HepG2 (cell line): ENCODE results near the gene UPF3B.

Experiments used
- AFF4 ChIP-seq: sonication (generic); formaldehyde crosslinking; IDR thresholded peaks from 2 replicates; pipeline ENCODE4 v1.4.0; 2020; ENCODE audit warnings: missing genetic modification reagents
- CCDC6 ChIP-seq: sonication (generic); formaldehyde crosslinking; IDR thresholded peaks from 2 replicates; pipeline ENCODE4 v1.8.1; 2022; ENCODE audit warnings: mild to moderate bottlenecking, missing genetic modification reagents, moderate library complexity
- CREB1 ChIP-seq, 2 experiments: fragments of 450-650 bp in 1 of 2; IDR thresholded peaks; 2 replicates each; pipeline ENCODE4 v1.6.1; 2016 to 2017; ENCODE audit warnings: control low read depth in 1 of 2, mild to moderate bottlenecking in 1 of 2, missing compliant biosample characterization in 1 of 2, missing genetic modification characterization in 1 of 2
- EZH2 ChIP-seq: conservative IDR thresholded peaks from 2 replicates; pipeline ENCODE4 v1.6.1; 2012; ENCODE audit warnings: mild to moderate bottlenecking, low read depth, low read length, moderate library complexity
- HMG20B ChIP-seq: conservative IDR thresholded peaks from 2 replicates; pipeline ENCODE4 v1.6.1; 2016; ENCODE audit warnings: missing genetic modification reagents, missing compliant biosample characterization
- POLR2A ChIP-seq, 2 experiments: IDR thresholded peaks; 2 replicates each; pipeline ENCODE4 v1.6.1; 2011; ENCODE audit warnings: low read depth in 2 of 2, low read length in 2 of 2, mild to moderate bottlenecking in 1 of 2, moderate library complexity in 1 of 2; ENCODE audit not compliant: insufficient read depth in 1 of 2
- POLR2G ChIP-seq: fragments of 200-400 bp; formaldehyde crosslinking; IDR thresholded peaks from 2 replicates; pipeline ENCODE4 v1.6.1; 2018; ENCODE audit warnings: mild to moderate bottlenecking, low read depth, low read length, moderate library complexity
- ZNF274 ChIP-seq: sonication (generic); formaldehyde crosslinking; IDR thresholded peaks from 2 replicates; pipeline ENCODE4 v1.5.1; 2020; ENCODE audit warnings: mild to moderate bottlenecking, missing genetic modification reagents
- ZNF749 ChIP-seq: sonication (generic); formaldehyde crosslinking; IDR thresholded peaks from 2 replicates; pipeline ENCODE4 v1.8.0; 2022; ENCODE audit warnings: mild to moderate bottlenecking, missing genetic modification reagents, moderate library complexity, borderline replicate concordance
- TF ChIP-seq, protein P1 (sequence below): sonication (generic); formaldehyde crosslinking; IDR thresholded peaks from 2 replicates; pipeline ENCODE4 v1.5.0; 2020; ENCODE audit warnings: mild to moderate bottlenecking, missing genetic modification reagents, moderate library complexity
- TF ChIP-seq, protein P2 (sequence below): sonication (generic); formaldehyde crosslinking; IDR thresholded peaks from 2 replicates; pipeline ENCODE4 v1.4.0; 2020; ENCODE audit warnings: missing genetic modification reagents

GRCh38 chrX:119900976-119901375 lies 48.2 kb upstream of the UPF3B start:
- TF ChIP-seq CCDC6 (CRISPR knock-in tag) (no peak), ZNF749 (no peak), AFF4 (CRISPR knock-in tag) (no peak), POLR2A (IDR thresholded peaks at IDR 0.05; ENCODE audit: insufficient read depth in 1 of 2, low read depth in 2 of 2, low read length in 2 of 2) (no peak), CREB1 (IDR thresholded peaks at IDR 0.05) (no peak), CREB1 (CRISPR knock-in tag; IDR thresholded peaks at IDR 0.05) (no peak), POLR2G (no peak), HMG20B (CRISPR knock-in tag) (no peak), ZNF274 (CRISPR knock-in tag) (no peak), EZH2 (no peak)
- TF ChIP-seq, protein P1, sequence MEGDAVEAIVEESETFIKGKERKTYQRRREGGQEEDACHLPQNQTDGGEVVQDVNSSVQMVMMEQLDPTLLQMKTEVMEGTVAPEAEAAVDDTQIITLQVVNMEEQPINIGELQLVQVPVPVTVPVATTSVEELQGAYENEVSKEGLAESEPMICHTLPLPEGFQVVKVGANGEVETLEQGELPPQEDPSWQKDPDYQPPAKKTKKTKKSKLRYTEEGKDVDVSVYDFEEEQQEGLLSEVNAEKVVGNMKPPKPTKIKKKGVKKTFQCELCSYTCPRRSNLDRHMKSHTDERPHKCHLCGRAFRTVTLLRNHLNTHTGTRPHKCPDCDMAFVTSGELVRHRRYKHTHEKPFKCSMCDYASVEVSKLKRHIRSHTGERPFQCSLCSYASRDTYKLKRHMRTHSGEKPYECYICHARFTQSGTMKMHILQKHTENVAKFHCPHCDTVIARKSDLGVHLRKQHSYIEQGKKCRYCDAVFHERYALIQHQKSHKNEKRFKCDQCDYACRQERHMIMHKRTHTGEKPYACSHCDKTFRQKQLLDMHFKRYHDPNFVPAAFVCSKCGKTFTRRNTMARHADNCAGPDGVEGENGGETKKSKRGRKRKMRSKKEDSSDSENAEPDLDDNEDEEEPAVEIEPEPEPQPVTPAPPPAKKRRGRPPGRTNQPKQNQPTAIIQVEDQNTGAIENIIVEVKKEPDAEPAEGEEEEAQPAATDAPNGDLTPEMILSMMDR, result no peak
- TF ChIP-seq, protein P2, sequence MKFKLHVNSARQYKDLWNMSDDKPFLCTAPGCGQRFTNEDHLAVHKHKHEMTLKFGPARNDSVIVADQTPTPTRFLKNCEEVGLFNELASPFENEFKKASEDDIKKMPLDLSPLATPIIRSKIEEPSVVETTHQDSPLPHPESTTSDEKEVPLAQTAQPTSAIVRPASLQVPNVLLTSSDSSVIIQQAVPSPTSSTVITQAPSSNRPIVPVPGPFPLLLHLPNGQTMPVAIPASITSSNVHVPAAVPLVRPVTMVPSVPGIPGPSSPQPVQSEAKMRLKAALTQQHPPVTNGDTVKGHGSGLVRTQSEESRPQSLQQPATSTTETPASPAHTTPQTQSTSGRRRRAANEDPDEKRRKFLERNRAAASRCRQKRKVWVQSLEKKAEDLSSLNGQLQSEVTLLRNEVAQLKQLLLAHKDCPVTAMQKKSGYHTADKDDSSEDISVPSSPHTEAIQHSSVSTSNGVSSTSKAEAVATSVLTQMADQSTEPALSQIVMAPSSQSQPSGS (CRISPR knock-in tag), result no peak
